ENCODE measurements around the gene OR2A1. TPM values are rescaled to one million over a fixed set of nuclear protein-coding genes. Genes with fewer than 3 reads are reported as not detected.
"Not testable (repeated sequence)": the region's sequence is repeated elsewhere in the genome, so short reads cannot be mapped to it uniquely, and the experiment has no call there.

Gene OR2A1
- total RNA-seq, 4 donors from 2014 or later: not detected

- H3K4me3 ChIP-seq, H3K27ac ChIP-seq, H3K27me3 ChIP-seq, DNase-seq, H3K4me1 ChIP-seq, H3K9me3 ChIP-seq, H3K36me3 ChIP-seq: not testable (repeated sequence)
Observed at GRCh38 chr7:144305156-144305555, 7.1 kb upstream of the OR2A1 start.

- H3K4me3 ChIP-seq, H3K4me1 ChIP-seq, H3K27me3 ChIP-seq, H3K36me3 ChIP-seq, H3K27ac ChIP-seq, DNase-seq, H3K9me3 ChIP-seq: not testable (repeated sequence)
Observed at GRCh38 chr7:144309702-144310101, 2.5 kb upstream of the OR2A1 start.

- H3K27me3 ChIP-seq, H3K9me3 ChIP-seq, H3K4me1 ChIP-seq, H3K27ac ChIP-seq, DNase-seq, H3K4me3 ChIP-seq, H3K36me3 ChIP-seq: not testable (repeated sequence)
Observed at GRCh38 chr7:144311218-144311617, 1.0 kb upstream of the OR2A1 start.

- DNase-seq, H3K4me1 ChIP-seq, H3K9me3 ChIP-seq, H3K36me3 ChIP-seq, H3K4me3 ChIP-seq, H3K27me3 ChIP-seq, H3K27ac ChIP-seq: not testable (repeated sequence)
Observed at GRCh38 chr7:144317537-144317936, 5.3 kb downstream of the OR2A1 start.

DNA sequence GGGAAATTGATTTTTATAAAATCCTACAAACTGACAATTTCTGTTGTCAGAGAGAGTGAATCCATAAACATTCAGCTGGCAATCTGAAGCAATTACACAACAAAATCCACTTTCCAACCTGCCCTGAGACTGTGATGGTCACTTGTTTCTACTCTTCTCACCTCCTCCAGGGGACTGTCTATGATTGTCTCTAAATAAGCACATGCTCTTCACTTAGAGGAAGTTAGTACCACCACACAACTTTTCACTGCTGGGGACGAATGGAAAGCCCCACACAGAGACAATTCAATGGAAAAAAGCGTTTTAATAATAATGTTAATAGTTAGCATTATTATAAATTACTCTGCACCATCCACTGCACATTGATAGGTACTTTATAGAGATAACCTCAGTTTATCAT is 7.3 kb downstream of the OR2A1 start:
- H3K9me3 ChIP-seq, H3K27ac ChIP-seq, H3K27me3 ChIP-seq, H3K36me3 ChIP-seq, H3K4me1 ChIP-seq, H3K4me3 ChIP-seq, DNase-seq: not testable (repeated sequence)

GRCh38 chr7:144321677-144322206 is 9.5 kb downstream of the OR2A1 start:
- not testable (repeated sequence) for H3K9me3 ChIP-seq, H3K36me3 ChIP-seq, H3K4me1 ChIP-seq, H3K4me3 ChIP-seq, DNase-seq, H3K27ac ChIP-seq, H3K27me3 ChIP-seq

GRCh38 chr7:144323359-144323758 is 11.1 kb downstream of the OR2A1 start:
- not testable (repeated sequence) for DNase-seq, H3K9me3 ChIP-seq

DNA sequence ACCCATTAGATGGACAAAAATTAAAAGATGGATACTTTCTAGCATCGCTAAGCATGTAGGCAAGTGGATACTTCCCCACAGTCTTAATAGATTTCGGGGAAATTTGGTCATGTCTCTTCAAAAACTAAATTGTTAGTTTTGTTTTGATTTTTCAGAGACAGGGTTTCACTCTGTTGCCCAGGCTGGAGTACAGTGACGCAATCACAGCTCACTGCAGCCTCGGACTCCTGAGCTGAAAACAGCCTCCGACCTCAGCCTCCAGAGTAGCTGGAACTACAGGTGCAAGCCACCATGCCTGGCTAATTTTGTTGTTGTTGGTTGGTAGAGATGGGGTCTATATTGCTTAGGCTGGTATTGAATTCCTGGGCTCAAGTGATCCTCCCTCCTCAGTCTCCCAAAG is 13.6 kb downstream of the OR2A1 start:
- H3K4me1 ChIP-seq, H3K36me3 ChIP-seq, H3K4me3 ChIP-seq, H3K9me3 ChIP-seq, H3K27ac ChIP-seq, DNase-seq, H3K27me3 ChIP-seq: not testable (repeated sequence)

More at GRCh38 chr7:144323359-144323758, 11.1 kb downstream of the OR2A1 start:
- not testable (repeated sequence) for H3K4me1 ChIP-seq, H3K4me3 ChIP-seq, H3K36me3 ChIP-seq, H3K27ac ChIP-seq, H3K27me3 ChIP-seq

DNA sequence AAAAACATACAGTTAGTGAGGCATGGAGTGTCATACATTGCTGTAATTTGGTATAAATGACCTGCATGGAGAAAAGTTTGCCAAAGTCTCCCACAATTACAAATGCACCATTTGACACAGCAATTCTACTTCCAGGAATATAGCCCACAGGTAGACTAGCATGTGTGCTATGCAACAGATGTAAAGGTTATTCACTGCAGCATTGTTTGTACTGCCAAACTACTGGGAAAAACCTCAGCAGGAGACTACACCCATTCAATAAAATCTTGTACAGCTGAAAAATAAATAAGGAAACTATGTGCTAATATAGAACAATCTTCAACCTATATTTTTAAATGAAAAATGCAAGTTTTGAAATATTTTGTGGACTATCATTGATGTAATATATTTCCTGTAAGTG is 17.8 kb downstream of the OR2A1 start:
- H3K9me3 ChIP-seq, H3K27me3 ChIP-seq, H3K4me1 ChIP-seq, DNase-seq, H3K4me3 ChIP-seq, H3K36me3 ChIP-seq, H3K27ac ChIP-seq: not testable (repeated sequence)

DNA sequence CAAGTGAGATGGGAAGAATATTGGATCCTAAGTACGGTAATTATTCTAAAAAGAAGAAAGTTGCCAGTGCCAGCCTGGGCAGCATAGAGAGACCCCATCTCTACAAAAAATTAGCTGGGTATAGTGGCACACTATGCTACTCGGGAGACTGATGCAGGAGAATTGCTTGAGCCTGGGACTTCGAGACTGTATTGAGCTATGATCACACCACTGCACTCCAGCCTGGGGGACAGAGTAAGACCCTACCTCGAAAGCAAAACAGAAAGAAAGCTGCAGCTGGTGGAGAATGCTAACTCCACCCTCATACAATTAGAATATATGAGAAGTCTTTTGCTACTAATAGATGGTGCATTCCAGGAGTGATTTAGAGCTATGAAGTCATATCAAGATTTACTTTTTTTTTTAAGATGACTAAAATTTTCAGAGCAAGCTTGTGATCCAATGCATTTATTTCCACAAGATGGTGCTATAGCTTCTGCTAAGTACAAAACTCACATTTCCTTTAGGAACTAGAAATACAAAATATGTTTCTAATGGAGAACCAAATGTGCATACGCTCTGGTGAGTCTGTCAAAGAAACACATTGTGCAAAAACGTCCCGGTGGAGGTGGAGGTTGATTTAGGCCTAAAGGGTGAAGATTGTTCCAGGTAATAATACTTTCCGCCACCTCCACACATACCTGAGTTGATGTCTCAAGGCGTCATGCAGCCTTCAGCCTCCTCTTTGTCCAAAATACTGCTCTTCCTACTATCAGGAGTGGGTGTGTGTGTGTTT is 19.2 kb downstream of the OR2A1 start:
- not testable (repeated sequence) for DNase-seq, H3K27me3 ChIP-seq, H3K27ac ChIP-seq, H3K36me3 ChIP-seq, H3K9me3 ChIP-seq, H3K4me3 ChIP-seq, H3K4me1 ChIP-seq

GRCh38 chr7:144331996-144332288 is 19.7 kb downstream of the OR2A1 start:
- H3K4me3 ChIP-seq, H3K27ac ChIP-seq, H3K9me3 ChIP-seq, DNase-seq, H3K4me1 ChIP-seq, H3K36me3 ChIP-seq, H3K27me3 ChIP-seq: not testable (repeated sequence)

GRCh38 chr7:144348625-144349024 is 36.4 kb downstream of the OR2A1 start:
- H3K27me3 ChIP-seq, DNase-seq: not testable (repeated sequence)

DNA sequence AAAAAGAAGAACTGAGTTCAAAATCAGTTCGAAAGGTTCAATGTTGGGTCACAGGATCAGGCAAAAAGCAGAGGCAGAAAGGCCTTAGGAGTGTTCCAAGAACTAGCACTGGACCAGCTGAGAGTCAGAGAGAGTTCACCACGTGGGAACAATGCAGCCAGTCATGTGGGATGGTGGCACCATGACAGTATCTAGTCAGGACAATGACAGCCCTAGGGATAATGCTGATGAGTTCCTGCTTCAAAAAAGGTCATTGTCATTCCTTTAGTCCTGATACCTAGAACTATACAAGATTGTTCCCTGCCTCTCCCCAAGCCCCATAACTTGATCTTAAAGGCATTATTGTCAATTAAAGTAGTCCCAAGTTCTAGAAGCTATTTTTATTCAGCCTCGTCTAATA is 39.4 kb downstream of the OR2A1 start:
- not testable (repeated sequence) for H3K9me3 ChIP-seq, H3K4me1 ChIP-seq, H3K27me3 ChIP-seq, H3K27ac ChIP-seq, H3K4me3 ChIP-seq, DNase-seq, H3K36me3 ChIP-seq

More at GRCh38 chr7:144348625-144349024, 36.4 kb downstream of the OR2A1 start:
- not testable (repeated sequence) for H3K36me3 ChIP-seq, H3K27ac ChIP-seq, H3K4me1 ChIP-seq, H3K4me3 ChIP-seq, H3K9me3 ChIP-seq

DNA sequence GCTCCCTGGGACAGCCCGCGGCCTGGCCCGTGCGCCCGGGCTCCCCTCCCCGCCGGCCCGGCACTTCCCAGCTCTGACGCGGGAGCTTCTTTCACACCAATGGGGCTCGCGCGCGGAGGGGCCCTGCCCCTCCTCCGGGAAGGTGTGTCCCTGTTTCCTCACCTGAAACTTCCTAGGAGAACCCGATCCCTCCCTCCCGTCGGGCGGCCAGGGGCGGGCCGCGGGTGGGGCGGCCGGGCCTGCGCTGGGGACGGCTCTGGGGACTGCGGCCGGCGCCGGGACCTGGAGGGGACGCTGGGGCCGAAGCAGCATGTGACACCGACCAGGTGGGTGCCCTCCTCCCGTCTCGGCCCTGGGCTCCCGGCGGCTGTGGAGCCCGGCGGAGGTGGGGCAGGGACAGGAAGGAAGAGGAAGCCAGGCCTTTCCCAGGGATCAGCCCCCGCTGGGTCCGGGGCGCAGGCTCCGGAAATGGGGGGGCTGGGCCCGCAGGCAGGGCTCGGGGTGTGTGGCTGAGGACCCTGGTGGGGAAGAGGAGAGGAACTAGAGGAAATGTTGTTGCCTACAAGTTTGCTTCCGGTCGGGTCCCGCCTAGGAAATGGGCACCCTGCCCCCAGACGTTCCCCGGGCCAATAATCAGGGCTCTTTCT is 43.1 kb downstream of the OR2A1 start, which contains the start of gene ARHGEF5:
ARHGEF5 (plus strand) TSS at position 227 of the 647 bp plus-strand sequence. CDS start 7,268 bp downstream, outside the sequence.
- H3K27ac ChIP-seq, H3K36me3 ChIP-seq: not testable (repeated sequence)

DNA sequence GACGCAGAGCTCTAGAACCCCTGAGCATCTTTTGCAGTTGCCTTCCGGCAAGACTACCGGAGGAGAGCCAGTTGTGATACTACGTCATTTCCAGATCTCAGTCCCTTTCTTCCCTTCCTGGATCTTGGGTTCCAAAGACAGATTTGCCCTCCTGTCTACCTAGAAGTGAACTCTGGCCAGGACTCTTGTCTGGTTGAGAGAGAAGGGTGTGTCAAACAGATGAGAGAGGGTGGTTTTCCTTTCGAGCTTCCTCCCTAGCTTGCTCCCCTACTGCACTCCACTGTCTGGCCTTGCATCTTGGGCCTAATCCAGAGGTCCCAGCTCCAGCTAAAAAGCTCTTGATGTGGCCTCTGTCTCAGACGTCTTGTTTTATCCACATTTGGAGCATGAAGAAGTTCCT is 44.0 kb downstream of the OR2A1 start:
- DNase-seq, H3K36me3 ChIP-seq, H3K4me3 ChIP-seq, H3K27me3 ChIP-seq, H3K27ac ChIP-seq, H3K4me1 ChIP-seq, H3K9me3 ChIP-seq: not testable (repeated sequence)

More for the DNA sequence above, 43.1 kb downstream of the OR2A1 start, which contains the start of gene ARHGEF5:
- H3K9me3 ChIP-seq, DNase-seq, H3K27me3 ChIP-seq, H3K4me1 ChIP-seq: not testable (repeated sequence)
- peak within 1 kb of the TSS in 2 of 4 donors; percentile 28 to 40 for H3K4me3 ChIP-seq

Data from Peyer's patch (tissue), 4 donors.